ENCODE results near the gene MIB1.
"Not testable (repeated sequence)": the region's sequence is repeated elsewhere in the genome, so short reads cannot be mapped to it uniquely, and the experiment has no call there.

Gene MIB1

GRCh38 chr18:21743166-21743832 is 2.7 kb downstream of the MIB1 start:
- DNase-seq (ENCODE audit: low read depth), result no peak

- DNase-seq (ENCODE audit: low read depth), result no peak
These were observed 4.6 kb downstream of the MIB1 start for GRCh38 chr18:21745231-21745630.

GRCh38 chr18:21747268-21747667 is 6.7 kb downstream of the MIB1 start:
- no peak for DNase-seq (ENCODE audit: low read depth)

GRCh38 chr18:21747764-21748693 is 7.4 kb downstream of the MIB1 start:
- DNase-seq (ENCODE audit: low read depth), result no peak

GRCh38 chr18:21757833-21758232 is 17.2 kb downstream of the MIB1 start:
- no peak for DNase-seq (ENCODE audit: low read depth)

GRCh38 chr18:21759836-21760235 is 19.2 kb downstream of the MIB1 start:
- no peak for DNase-seq (ENCODE audit: low read depth)

GRCh38 chr18:21760321-21760720 is 19.7 kb downstream of the MIB1 start:
- no peak for DNase-seq (ENCODE audit: low read depth)

GRCh38 chr18:21761471-21762115 is 21.0 kb downstream of the MIB1 start:
- no peak for DNase-seq (ENCODE audit: low read depth)

GRCh38 chr18:21762181-21762772 is 21.7 kb downstream of the MIB1 start:
- no peak for DNase-seq (ENCODE audit: low read depth)

GRCh38 chr18:21763846-21764646 is 23.5 kb downstream of the MIB1 start:
- no peak for DNase-seq (ENCODE audit: low read depth)

GRCh38 chr18:21769206-21769605 is 28.6 kb downstream of the MIB1 start:
- DNase-seq (ENCODE audit: low read depth), result no peak

- DNase-seq (ENCODE audit: low read depth), result no peak
These were observed 34.1 kb downstream of the MIB1 start for GRCh38 chr18:21774722-21775121.

GRCh38 chr18:21777814-21778213 is 37.2 kb downstream of the MIB1 start:
- no peak for DNase-seq (ENCODE audit: low read depth)

GRCh38 chr18:21786526-21786925 is 45.9 kb downstream of the MIB1 start:
- DNase-seq (ENCODE audit: low read depth), result no peak

GRCh38 chr18:21796089-21796488 is 55.5 kb downstream of the MIB1 start:
- not testable (repeated sequence) for DNase-seq (ENCODE audit: low read depth)

- DNase-seq (ENCODE audit: low read depth), result no peak
These were observed 57.5 kb downstream of the MIB1 start for GRCh38 chr18:21798126-21798525.

- DNase-seq (ENCODE audit: low read depth), result no peak
These were observed 59.1 kb downstream of the MIB1 start for GRCh38 chr18:21799721-21800120.

- no peak for DNase-seq (ENCODE audit: low read depth)
These were observed 62.9 kb downstream of the MIB1 start for GRCh38 chr18:21803495-21803894.

- DNase-seq (ENCODE audit: low read depth), result no peak
These were observed 65.3 kb downstream of the MIB1 start for GRCh38 chr18:21805771-21806366.

- DNase-seq (ENCODE audit: low read depth), result no peak
These were observed 67.6 kb downstream of the MIB1 start for GRCh38 chr18:21808185-21808584.

GRCh38 chr18:21809725-21810124 is 69.1 kb downstream of the MIB1 start:
- no peak for DNase-seq (ENCODE audit: low read depth)

Data from activated T-cell treated with anti-CD3 and anti-CD28 coated beads for 48 hours (primary cell).